OCI-LY3 (cell line): ENCODE measurements around the gene PFDN1.

Experiments
- CTCF ChIP-seq: fragments of 200-600, 300-600 bp; sonication (generic); IDR thresholded peaks from 2 replicates; pipeline ENCODE4 v1.5.1; 2014; ENCODE audit warnings: antibody characterized with exemption, low read length, low read depth
- EZH2phosphoT487 ChIP-seq: fragments of 200-600 bp; shearing (Covaris generic); IDR thresholded peaks from 2 replicates; pipeline ENCODE4 v1.6.1; 2018; ENCODE audit warnings: antibody characterized with exemption, mixed run types, low read depth

- TF ChIP-seq CTCF (no peak), EZH2phosphoT487 (no peak)
Observed at GRCh38 chr5:140214831-140215230, 88.1 kb downstream of the PFDN1 start.
